ENCODE results near the gene CPAMD8.
"Not testable (repeated sequence)": the region's sequence is repeated elsewhere in the genome, so short reads cannot be mapped to it uniquely, and the experiment has no call there.

Gene CPAMD8

GRCh38 chr19:16938211-16938610, 88.4 kb downstream of the CPAMD8 start:
- TF ChIP-seq CTCF (IDR thresholded peaks at IDR 0.05; ENCODE audit: control insufficient read depth, insufficient read depth, low read depth, low read length, missing control alignments) = no peak
- no peak overlapping the region for H3K4me3 ChIP-seq (ENCODE audit: control insufficient read depth, low read depth, low read length)
- DNase-seq (ENCODE audit: low read depth) = no peak

- not testable (repeated sequence) for H3K4me3 ChIP-seq (ENCODE audit: control insufficient read depth, low read depth, low read length); DNase-seq (ENCODE audit: low read depth)
Measured at GRCh38 chr19:16937796-16938195, 88.8 kb downstream of the CPAMD8 start.

GRCh38 chr19:16936901-16937300, 89.7 kb downstream of the CPAMD8 start:
- DNase-seq (ENCODE audit: low read depth) = no peak
- TF ChIP-seq CTCF (IDR thresholded peaks at IDR 0.05; ENCODE audit: control insufficient read depth, insufficient read depth, low read depth, low read length, missing control alignments) = no peak
- H3K4me3 ChIP-seq (ENCODE audit: control insufficient read depth, low read depth, low read length) = no peak overlapping the region

- H3K4me3 ChIP-seq (ENCODE audit: control insufficient read depth, low read depth, low read length) = no peak overlapping the region
- no peak for TF ChIP-seq CTCF (IDR thresholded peaks at IDR 0.05; ENCODE audit: control insufficient read depth, insufficient read depth, low read depth, low read length, missing control alignments)
- no peak for DNase-seq (ENCODE audit: low read depth)
Measured at GRCh38 chr19:16934489-16934888, 92.1 kb downstream of the CPAMD8 start.

- no peak for DNase-seq (ENCODE audit: low read depth)
- TF ChIP-seq CTCF (IDR thresholded peaks at IDR 0.05; ENCODE audit: control insufficient read depth, insufficient read depth, low read depth, low read length, missing control alignments) = no peak
- H3K4me3 ChIP-seq (ENCODE audit: control insufficient read depth, low read depth, low read length) = no peak overlapping the region
Measured at GRCh38 chr19:16931306-16931705, 95.3 kb downstream of the CPAMD8 start.

GRCh38 chr19:16930753-16931152, 95.9 kb downstream of the CPAMD8 start:
- no peak overlapping the region for H3K4me3 ChIP-seq (ENCODE audit: control insufficient read depth, low read depth, low read length)
- TF ChIP-seq CTCF (IDR thresholded peaks at IDR 0.05; ENCODE audit: control insufficient read depth, insufficient read depth, low read depth, low read length, missing control alignments) = no peak
- DNase-seq (ENCODE audit: low read depth) = no peak

- TF ChIP-seq CTCF (IDR thresholded peaks at IDR 0.05; ENCODE audit: control insufficient read depth, insufficient read depth, low read depth, low read length, missing control alignments) = no peak
- no peak for DNase-seq (ENCODE audit: low read depth)
Measured at GRCh38 chr19:16928916-16929315, 97.7 kb downstream of the CPAMD8 start.

More at GRCh38 chr19:16928916-16929315, 97.7 kb downstream of the CPAMD8 start:
- no peak overlapping the region for H3K4me3 ChIP-seq (ENCODE audit: control insufficient read depth, low read depth, low read length)

All from AG09309 (cell line).